LoVo (cell line): ENCODE results near the gene DNMT3A.

Experiments used
- DNase-seq: peaks from one replicate; pipeline ENCODE4 v3.0.0-alpha.2; 2016; ENCODE audit warnings: low spot score

DNMT3A gene

DNA sequence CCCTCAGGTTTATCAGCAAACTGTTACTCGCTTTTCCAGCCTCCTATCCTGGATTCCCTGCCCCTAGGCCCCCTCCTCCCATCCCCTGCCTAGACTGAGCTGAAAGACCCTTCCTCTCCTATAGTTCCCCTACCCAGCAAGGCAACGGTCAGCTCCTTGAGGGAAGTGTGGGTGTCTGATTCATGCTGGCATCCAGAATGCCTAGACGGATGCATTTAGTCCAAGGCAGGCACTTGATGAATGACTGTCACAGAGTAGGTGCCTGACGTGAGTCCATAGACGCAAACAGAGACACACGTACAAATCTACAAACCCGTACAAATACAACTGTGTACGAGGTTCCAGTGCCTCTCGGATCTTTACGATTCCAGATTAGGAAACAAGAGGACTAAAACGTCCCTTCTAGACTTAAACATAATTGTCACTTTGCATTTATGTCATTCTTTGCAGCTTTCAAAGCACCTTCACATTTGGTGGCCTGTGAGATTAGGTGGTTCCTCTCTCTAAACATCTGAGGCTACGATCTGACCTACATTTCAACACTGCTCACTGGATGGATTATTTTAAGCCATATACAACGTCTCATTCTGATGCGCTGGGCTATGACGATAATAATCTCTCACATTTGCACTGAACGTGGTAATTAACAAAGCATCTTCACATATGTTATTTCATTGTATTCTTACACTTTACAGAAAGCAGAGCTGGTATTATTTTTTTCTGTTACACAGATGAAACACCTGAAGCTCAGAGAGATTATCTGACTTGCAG lies 36.7 kb downstream of the DNMT3A start:
- DNase-seq: no peak

DNA sequence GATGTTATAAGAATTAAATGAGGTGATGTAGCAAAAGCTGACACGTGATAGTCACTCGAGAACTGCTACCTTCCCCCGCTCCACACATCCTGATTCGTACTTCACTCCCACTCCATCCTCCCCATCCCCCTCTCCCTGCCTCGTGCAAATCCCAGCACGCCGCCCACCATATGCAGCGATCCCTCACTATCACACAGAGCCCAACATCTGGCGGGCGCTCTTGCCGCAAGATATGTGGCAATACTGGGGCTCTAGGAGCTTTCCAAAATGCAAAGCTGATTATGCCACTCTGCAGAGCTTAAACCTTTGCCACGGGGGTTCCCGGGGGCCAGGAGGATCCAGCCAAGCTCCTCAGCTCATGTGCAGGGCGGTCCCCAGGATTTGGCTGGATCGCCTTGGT lies 37.4 kb downstream of the DNMT3A start:
- no peak for DNase-seq

- DNase-seq: no peak
Measured at GRCh38 chr2:25303633-25304236, 38.0 kb downstream of the DNMT3A start.

DNA sequence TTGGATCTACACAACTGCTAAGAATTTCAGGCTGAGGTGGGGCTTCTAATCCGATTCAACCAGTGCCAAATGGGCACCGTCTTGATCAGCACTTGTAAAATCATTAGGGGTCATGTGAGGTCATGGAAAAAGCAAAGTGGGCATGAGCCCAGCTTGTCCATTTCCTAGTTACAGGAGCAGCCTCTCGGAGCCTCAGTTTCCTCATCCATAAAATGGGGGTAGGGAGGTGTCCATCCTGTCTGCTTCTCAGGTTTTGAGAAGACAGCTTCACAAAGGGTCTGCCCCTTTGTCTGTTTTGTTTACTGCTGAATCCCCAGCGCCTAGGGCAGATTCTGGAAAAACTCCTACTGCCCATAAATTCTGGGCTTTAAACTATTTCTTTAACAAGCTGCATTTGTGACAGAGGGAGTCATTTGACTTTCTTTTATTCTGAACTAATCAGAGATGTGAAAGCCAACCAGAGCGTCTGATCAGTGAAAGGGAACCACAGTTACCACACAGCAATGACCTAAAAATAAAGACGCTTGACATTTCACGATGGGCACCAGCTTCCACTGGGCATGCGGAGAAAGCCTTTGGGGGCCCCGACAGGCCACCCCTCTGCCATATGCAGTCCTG lies 38.9 kb downstream of the DNMT3A start:
- no peak for DNase-seq

DNA sequence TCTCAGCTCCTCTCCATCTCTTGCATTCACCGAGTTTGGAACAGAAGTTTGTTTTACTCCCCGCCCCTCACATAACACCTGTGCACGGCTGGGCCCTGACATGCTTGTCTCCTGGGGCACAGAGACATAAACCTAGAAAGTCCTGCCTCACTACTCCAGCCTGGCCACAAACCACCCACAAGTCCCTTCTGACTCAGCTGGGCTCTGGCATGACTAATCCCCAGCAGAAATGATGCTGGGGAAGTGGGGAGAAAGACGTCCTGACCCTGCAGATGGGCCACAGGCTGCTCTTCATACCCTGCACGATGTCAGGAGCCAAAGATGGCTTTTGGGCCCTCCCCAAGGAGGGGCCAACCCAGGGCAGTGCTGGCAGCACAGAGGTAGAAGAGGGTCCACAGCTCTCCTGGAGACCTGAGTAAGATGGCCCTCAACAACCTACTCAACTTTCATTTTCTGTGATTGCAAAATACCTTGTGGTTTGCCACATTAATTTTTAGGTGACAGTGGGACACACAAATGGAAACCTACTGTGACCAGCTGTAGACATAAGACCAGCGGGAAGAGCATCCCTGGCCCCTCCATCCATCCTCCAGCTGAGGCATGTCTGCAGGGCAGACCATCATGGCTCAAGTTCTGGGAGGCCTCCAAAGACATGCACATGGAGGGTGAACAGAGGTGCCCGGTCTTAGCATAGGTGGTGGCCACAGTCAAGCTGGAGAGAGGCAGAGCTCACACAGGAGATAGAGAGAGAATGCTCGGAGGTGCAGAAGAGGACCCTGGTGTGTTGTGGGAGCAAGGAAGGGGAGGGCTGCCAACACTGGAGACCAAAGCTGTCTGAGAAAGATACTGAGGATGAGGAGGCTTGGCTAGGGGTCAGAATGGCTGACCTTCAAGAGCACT lies 40.0 kb downstream of the DNMT3A start:
- no peak for DNase-seq

DNA sequence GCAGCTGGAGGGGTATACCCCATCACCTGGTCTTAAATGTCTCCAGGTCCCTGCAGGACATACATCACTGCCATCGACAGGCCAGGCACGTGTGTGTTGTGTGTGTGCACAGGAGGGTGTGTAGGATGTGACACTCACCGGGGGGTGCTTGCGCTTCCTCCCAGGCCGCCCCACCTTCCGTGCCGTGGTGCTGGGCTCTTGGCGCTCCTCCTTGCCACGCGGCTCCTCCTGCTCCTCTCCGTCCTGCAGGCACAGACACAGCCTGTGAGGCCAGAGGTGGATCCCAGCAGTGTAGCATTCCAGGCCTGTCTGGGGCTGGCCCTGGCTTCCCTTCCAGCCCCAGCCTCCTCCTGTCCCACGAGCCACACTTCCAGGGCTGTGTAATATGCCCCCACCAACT lies 41.7 kb downstream of the DNMT3A start:
- DNase-seq: no peak

GRCh38 chr2:25298776-25299431 lies 42.8 kb downstream of the DNMT3A start:
- no peak for DNase-seq

DNA sequence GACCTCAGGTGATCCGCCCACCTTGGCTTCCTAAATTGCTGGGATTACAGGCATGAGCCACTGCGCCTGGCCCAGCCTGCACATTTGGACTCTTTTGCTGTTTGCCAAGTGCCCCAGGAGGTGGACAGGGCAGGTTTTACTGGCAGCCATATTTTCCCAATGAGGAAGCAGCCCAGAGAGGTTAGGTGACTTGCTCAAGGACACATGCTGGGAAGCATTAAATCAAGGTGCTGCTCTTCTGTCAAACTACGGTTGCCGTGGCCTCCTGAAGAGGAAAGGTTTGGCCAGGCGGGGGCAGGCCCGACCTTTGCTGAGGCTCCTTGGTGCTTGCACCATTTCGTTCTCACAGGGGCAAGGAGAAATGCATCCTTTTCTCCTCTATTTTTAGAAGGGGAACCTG lies 44.0 kb downstream of the DNMT3A start:
- DNase-seq: no peak

GRCh38 chr2:25295621-25296020 lies 46.1 kb downstream of the DNMT3A start:
- no peak for DNase-seq

GRCh38 chr2:25294573-25295462 lies 46.9 kb downstream of the DNMT3A start:
- DNase-seq: no peak

DNA sequence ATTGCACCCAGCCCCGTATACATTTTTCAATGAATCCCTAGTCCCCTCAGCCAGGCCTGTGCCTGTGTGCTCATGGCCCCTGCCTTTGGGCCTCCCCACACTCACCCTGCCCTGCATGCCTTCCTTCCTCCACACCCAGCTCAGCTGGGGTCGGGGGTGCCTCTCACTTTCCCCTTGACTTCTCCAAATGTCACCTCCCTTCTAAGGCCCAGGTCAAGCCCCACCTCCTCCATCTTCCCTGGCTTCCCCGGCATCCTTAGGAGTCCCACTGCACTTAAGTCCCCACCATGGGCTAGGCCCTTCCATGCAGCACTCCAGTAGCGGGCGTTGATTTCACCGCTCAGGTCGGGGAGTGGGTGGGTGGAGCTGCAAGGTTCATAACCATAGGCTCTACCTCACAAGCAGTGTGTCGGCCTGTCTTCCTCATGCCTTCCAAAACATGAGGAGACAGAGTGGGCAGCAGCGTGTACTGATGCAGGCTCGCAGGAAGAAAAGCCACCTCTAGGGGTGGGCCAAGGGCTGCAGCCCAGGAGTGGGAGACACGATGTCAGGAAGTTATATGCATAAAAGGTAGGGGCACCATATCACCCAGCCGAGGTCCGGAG lies 47.7 kb downstream of the DNMT3A start:
- DNase-seq: no peak

- no peak for DNase-seq
Measured at GRCh38 chr2:25293145-25293544, 48.6 kb downstream of the DNMT3A start.

DNA sequence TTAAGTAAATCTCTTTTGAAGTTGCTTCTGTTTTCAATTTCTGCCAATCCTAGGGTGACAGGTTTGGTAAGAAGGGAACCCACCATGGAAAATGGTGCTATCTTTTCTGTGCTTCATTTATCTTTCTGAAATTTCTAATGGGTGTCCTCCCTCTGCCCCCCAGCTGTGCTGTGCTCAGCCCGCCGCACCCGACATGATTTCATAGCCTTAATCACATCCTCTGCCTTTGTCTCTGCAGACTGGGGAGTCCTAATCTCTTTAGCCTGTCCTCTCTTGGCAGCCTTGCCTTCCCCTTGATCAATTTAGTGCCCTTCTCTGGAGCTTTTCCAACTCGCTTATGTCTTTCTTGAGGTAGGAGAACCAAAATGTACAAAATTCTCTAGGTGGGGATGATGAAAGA lies 49.3 kb downstream of the DNMT3A start:
- no peak for DNase-seq

GRCh38 chr2:25290811-25291495 lies 50.8 kb downstream of the DNMT3A start:
- no peak for DNase-seq

DNA sequence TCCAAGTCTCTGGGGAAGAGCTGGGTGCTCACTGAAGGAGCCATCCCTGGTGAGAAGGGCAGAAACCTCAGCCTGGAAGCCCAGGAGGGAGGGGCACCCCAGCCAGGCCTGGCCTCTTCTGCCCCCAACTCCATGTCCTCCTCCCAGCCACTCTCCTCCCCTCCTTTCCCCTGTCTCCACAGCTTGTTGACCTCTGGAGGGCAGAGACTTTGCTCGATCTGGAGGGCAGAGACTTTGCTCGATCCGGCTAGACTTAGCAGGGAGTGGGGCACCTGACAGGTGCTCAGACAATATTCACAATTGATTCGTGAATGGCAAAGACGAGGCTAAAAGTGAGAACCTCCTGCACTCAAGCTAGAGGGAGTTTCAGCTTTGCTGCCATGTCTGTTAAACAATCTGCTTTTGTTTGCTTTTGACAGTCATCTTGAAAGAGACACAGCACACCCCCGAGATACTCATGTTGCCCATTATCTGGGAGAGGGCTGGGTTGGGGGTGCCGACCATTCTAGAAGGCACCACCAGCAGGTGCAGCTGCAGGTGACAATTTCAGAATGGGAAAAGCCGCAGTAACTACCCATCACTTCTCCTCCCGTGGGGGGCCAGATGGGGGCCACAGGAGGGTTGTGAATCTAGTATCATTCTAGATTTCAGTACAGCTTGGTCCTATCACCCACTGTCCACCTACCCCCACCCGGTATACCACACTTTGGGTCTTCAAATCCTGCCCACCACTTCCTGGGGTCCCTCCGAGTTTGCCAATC lies 54.8 kb downstream of the DNMT3A start:
- DNase-seq: no peak

- no peak for DNase-seq
Measured at GRCh38 chr2:25286025-25286400, 55.7 kb downstream of the DNMT3A start.

DNA sequence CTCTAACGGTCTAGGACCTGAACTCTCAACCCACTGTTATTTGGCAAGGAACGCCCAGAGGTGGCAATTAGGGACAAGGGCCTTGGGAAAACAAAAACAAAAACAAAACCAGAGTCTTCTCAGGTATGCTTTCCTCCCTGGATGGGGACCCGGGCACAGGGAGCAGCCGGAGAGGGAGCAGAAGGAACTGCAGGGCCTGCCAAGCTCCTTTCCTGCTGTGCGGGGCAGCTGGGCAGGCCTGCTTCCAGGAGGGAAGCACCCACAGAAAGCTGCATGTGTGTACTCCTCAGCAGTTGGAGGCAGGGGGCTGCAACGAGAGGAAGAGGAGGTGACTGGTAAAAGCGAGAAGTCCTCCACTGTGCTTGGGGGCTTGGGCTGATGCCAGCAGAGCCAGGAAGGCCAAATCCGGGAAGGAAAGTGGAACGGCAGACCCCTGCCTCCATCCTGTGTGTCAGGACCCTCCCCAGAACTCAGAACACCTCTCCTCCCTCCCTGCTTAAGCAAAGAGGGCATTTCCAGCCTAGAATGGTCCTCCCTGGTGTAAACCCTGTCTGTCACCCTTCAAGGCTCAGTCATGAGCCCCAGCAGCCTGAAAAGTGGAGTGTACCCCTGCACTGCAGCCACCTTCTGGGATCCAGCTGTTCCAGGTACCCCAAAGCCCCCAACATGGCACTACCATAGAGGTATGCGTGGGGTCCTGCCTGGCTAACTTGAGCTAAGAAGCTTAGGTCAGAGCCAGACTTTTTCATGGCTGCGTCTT lies 56.3 kb downstream of the DNMT3A start:
- DNase-seq: no peak

DNA sequence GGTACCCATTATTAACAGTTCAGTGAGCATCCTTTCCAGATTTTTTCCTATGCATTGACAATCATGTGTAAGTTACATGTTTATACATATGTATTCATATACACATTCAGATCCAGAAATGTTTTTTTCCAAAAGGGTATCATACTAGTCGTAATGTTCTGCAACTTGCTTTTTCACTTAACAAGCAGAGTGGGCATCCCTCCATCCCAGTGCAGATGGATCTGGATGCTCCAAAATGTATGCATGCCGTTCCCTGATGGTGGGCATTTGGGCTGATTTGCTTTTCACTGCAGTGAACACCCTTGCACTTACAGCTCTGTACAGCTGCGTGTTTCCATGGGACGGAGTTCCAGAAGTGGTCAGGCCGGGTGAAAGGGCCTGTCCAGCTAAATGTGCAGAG lies 57.0 kb downstream of the DNMT3A start:
- DNase-seq: no peak
